Hematopoietic multipotent progenitor cell (in vitro differentiated cells): Measurements from ENCODE around the gene SIGLEC1. TPM values are rescaled to one million over a fixed set of nuclear protein-coding genes. Genes with fewer than 3 reads are reported as not detected.

ENCODE experiments used
- DNase-seq, 3 donors: peaks; one replicate each; pipeline ENCODE4 v3.0.0-alpha.2; 2011 to 2015; ENCODE audit warnings: low read depth in 2 of 3, low spot score in 2 of 3
- total RNA-seq: library from RNA; depleted of rRNA; stranded (reverse); fragments of >200 nt; gene quantifications from one replicate; pipeline ENCODE4 v1.2.3, GENCODE V29; 2012

The SIGLEC1 gene
- total RNA-seq = under 0.01 TPM

GRCh38 chr20:3712279-3712873 lies at the start of gene SIGLEC1:
SIGLEC1 (minus strand) TSS chr20:3712600; CDS start chr20:3707128, 5,472 bp downstream.
- DNase-seq = no peak

GRCh38 chr20:3760655-3761348 lies 48.4 kb upstream of the SIGLEC1 start:
- peak in 1 of 3 donors; percentile 76 for DNase-seq

- DNase-seq = no peak
These were observed 47.5 kb upstream of the SIGLEC1 start for GRCh38 chr20:3759884-3760283.

- no peak for DNase-seq
These were observed 47.0 kb upstream of the SIGLEC1 start for GRCh38 chr20:3759316-3759823.

GRCh38 chr20:3758566-3758965 lies 46.2 kb upstream of the SIGLEC1 start:
- no peak for DNase-seq

- DNase-seq = no peak
These were observed 44.9 kb upstream of the SIGLEC1 start for GRCh38 chr20:3757268-3757667.

- DNase-seq = no peak
These were observed 43.5 kb upstream of the SIGLEC1 start for GRCh38 chr20:3755814-3756480.

GRCh38 chr20:3755269-3755668 lies 42.9 kb upstream of the SIGLEC1 start:
- DNase-seq = no peak

- no peak for DNase-seq
These were observed 41.9 kb upstream of the SIGLEC1 start for GRCh38 chr20:3754276-3754630.

- no peak for DNase-seq
These were observed 41.3 kb upstream of the SIGLEC1 start for GRCh38 chr20:3753501-3754275.

GRCh38 chr20:3753098-3753497 lies 40.7 kb upstream of the SIGLEC1 start:
- peak in 2 of 3 donors; percentile 67 to 79 for DNase-seq

- no peak for DNase-seq
These were observed 40.0 kb upstream of the SIGLEC1 start for GRCh38 chr20:3752386-3752759.

GRCh38 chr20:3751675-3752385 lies 39.4 kb upstream of the SIGLEC1 start:
- DNase-seq = peak in 2 of 3 donors; percentile 57 to 73

- DNase-seq = no peak
These were observed 38.9 kb upstream of the SIGLEC1 start for GRCh38 chr20:3751305-3751674.

- DNase-seq = peak in 2 of 3 donors; percentile 43 to 62
These were observed 37.5 kb upstream of the SIGLEC1 start for GRCh38 chr20:3749689-3750531.

GRCh38 chr20:3749087-3749688 lies 36.8 kb upstream of the SIGLEC1 start:
- no peak for DNase-seq

- DNase-seq = no peak
These were observed 35.7 kb upstream of the SIGLEC1 start for GRCh38 chr20:3748073-3748472.

GRCh38 chr20:3747471-3747870 lies 35.1 kb upstream of the SIGLEC1 start:
- DNase-seq = no peak

- no peak for DNase-seq
These were observed 33.3 kb upstream of the SIGLEC1 start for GRCh38 chr20:3745686-3746173.
